Astrocyte of the hippocampus (primary cell): Measurements from ENCODE around the gene ERMN.
"Not testable (repeated sequence)": the region's sequence is repeated elsewhere in the genome, so short reads cannot be mapped to it uniquely, and the experiment has no call there.

Experiments used
- DNase-seq: peaks from one replicate; pipeline ENCODE4 v3.0.0; 2011; ENCODE audit warnings: low read depth, low spot score

The ERMN gene

GRCh38 chr2:157296490-157296889 lies 29.1 kb downstream of the ERMN start:
- no peak for DNase-seq

DNA sequence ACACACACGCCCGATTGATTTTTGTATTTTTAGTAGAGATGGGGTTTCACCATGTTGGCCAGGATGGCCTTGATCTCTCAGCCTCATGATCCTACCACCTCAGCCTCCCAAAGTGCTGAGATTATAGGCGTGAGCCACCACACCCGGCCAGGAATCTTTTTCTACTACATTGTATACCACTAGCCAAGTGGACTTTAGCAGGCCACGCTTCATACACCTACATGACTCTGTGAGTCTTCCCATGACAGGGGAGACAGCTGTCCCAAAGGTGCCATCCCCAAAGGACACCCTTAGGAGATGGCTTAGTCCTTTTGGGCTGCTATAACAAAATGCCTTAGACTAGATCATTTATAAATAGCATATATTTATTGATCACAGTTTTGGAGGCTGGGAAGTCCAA lies 32.8 kb downstream of the ERMN start:
- DNase-seq: no peak

DNA sequence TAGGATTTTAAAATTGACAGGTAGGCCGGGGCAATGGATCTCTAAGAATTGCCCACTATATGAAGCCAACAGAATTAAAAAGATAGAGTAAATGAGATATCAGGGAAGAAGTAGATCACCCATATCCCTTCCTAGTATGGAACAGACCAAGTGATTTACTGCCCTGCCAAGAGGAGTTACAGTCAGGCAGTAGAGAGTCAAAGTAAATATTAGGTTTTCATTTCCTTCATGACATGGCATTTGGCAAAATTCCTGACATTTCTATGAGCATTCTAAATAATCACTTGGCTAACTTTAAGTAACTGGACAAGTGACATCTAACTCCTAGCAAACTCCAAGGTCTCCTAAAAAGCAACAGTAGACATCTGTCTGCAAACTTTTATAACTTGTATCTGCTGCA lies 34.6 kb downstream of the ERMN start:
- DNase-seq: peak; percentile 6

- no peak for DNase-seq
These were observed 35.1 kb downstream of the ERMN start for GRCh38 chr2:157290525-157290924.

DNA sequence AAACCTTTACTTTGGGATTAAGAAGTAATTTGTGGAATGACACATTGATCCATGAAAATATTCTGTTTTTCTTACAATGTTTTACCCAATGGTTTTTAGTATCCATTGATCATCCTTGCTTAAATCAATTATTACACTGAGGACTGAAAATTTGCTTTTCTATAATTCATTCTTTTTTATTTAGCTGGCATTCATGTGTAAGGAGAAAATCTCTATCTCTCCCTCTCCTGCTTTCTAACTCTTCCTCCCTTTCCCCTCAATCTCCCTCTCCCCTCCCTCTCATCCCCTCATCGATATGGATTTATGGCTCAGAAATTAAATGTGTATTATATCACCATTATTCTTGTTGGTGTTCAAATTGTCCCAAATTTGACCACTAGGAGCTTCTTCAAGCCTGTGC lies 38.5 kb downstream of the ERMN start:
- no peak for DNase-seq

DNA sequence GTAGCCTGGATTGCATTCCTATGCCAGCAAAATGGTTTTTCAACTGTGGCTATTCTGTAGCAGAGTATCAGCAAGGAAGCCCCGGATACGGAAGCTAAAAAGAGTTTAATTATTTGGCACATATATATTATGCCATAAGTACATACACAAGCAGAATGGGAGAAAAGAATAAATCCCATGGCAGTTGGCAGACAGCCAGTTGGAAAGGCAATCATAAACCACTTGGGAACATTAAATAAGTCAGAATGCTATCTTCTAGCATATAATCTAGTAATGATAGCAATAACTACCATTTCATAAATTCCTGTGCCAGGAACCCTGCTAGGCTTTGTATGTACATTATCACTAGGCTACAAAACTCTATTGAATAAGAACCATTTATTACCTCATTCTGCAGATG lies 42.2 kb downstream of the ERMN start:
- no peak for DNase-seq

GRCh38 chr2:157281316-157281715 lies 44.3 kb downstream of the ERMN start:
- no peak for DNase-seq

DNA sequence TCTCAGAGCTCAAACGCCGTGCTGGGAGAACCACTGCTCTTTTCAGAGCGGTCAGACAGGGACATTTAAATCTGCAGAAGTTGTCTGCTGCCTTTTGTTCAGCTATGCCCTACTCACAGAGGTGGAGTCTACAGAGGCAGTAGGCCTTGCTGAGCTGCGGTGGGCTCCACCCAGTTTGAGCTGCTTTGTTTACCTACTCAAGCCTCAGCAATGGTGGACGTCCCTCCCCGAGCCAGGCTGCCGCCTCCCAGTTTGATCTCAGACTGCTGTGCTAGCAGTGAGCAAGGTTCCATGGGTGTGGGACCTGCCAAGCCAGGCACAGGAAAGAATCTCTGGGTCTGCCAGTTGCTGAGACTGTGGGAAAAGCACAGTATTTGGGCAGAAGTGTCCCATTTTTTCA lies 46.3 kb downstream of the ERMN start:
- not testable (repeated sequence) for DNase-seq

DNA sequence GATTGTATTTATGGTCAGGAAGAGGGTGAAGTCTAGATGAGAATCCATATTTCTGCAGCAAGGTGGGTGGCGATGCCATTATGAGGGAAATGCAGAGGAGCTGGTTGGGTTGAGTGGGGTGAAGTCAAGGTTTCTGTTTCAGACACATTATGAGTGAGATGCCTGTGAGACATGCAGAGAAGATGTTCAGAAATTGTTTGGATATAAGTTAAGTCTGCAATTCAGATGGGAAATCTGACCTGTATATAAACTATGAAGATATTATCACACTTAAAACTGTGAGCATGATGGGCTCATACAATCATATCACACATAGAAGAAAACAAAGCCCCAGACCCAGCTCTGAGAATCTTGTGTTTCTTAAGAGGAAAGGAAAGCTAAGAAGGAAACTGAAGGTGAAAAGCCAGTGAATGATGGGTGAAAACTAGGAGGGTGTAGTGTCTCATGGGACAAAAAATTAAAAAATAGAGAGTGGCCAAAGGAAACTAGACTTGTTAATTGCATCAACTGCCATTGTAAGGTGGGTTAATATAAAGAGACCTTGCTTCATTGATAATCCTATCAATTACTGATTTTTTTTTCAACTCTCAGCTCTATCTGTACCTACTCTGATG lies 53.9 kb downstream of the ERMN start:
- DNase-seq: no peak

GRCh38 chr2:157269922-157270321 lies 55.7 kb downstream of the ERMN start:
- no peak for DNase-seq

GRCh38 chr2:157269060-157269459 lies 56.6 kb downstream of the ERMN start:
- no peak for DNase-seq
